GM23338 (cell line): ENCODE measurements around the gene BANP. TPM values are rescaled to one million over a fixed set of nuclear protein-coding genes. Genes with fewer than 3 reads are reported as not detected.
"Not testable (repeated sequence)": the region's sequence is repeated elsewhere in the genome, so short reads cannot be mapped to it uniquely, and the experiment has no call there.

Experiments
- ATAC-seq: fragments of 200-7000 bp; cut with Tn5 transposase; 3 replicates; pipeline ENCODE4 v1.9.1; 2020
- DNase-seq: peaks from one replicate; pipeline ENCODE4 v3.0.0-alpha.2; 2015; ENCODE audit warnings: low spot score
- H2AFZ ChIP-seq: fragments of 200-600 bp; sonication (generic); 2 replicates; pipeline ENCODE4 v1.8.0; 2016; ENCODE audit warnings: antibody characterized with exemption, mild to moderate bottlenecking, moderate library complexity
- H3F3A ChIP-seq: fragments of 200-600 bp; sonication (generic); replicated peaks from 2 replicates; pipeline ENCODE4 v1.8.0; 2017; ENCODE audit warnings: antibody characterized with exemption, mixed run types, low read depth
- H3K27ac ChIP-seq: fragments of 200-600 bp; sonication (generic); 2 replicates; pipeline ENCODE4 v1.6.1; 2016; ENCODE audit warnings: low read depth
- H3K27me3 ChIP-seq: fragments of 200-600 bp; sonication (generic); 2 replicates; pipeline ENCODE4 v1.8.0; 2016; ENCODE audit warnings: mild to moderate bottlenecking, mixed run types, moderate library complexity; ENCODE audit not compliant: insufficient read depth
- H3K36me3 ChIP-seq: fragments of 200-600 bp; sonication (generic); 2 replicates; pipeline ENCODE4 v1.8.0; 2016; ENCODE audit warnings: mild to moderate bottlenecking; ENCODE audit not compliant: insufficient read depth
- H3K4me1 ChIP-seq: fragments of 200-600 bp; sonication (generic); 2 replicates; pipeline ENCODE4 v1.8.0; 2016; ENCODE audit warnings: mild to moderate bottlenecking, moderate library complexity; ENCODE audit not compliant: insufficient read depth
- H3K4me2 ChIP-seq: fragments of 200-600 bp; sonication (generic); 2 replicates; pipeline ENCODE4 v1.7.1; 2017; ENCODE audit warnings: mixed run types
- H3K4me3 ChIP-seq: fragments of 200-600 bp; sonication (generic); 2 replicates; pipeline ENCODE4 v1.6.1; 2016; ENCODE audit warnings: mixed run types
- H3K79me2 ChIP-seq: fragments of 200-600 bp; sonication (generic); replicated peaks from 2 replicates; pipeline ENCODE4 v1.8.0; 2017; ENCODE audit warnings: mild to moderate bottlenecking; ENCODE audit not compliant: insufficient read depth
- H3K9me2 ChIP-seq: fragments of 200-600 bp; sonication (generic); 2 replicates; pipeline ENCODE4 v1.8.0; 2017; ENCODE audit not compliant: insufficient read depth
- H4K20me1 ChIP-seq: fragments of 200-600 bp; sonication (generic); replicated peaks from 2 replicates; pipeline ENCODE4 v1.8.0; 2017; ENCODE audit warnings: mild to moderate bottlenecking; ENCODE audit not compliant: insufficient read depth
- H3K27ac Mint-ChIP-seq: 2 replicates; pipeline ENCODE4 v1.8.0; 2020; ENCODE audit warnings: inconsistent platforms, mild to moderate bottlenecking, moderate library complexity, mixed read lengths
- H3K27me3 Mint-ChIP-seq: 3 replicates; pipeline ENCODE4 v1.8.0; 2022; ENCODE audit warnings: low read depth, mild to moderate bottlenecking, moderate library complexity, mixed read lengths, inconsistent platforms; ENCODE audit not compliant: insufficient read depth, poor library complexity
- H3K36me3 Mint-ChIP-seq: 3 replicates; pipeline ENCODE4 v1.8.0; 2021; ENCODE audit warnings: low read depth, mild to moderate bottlenecking, inconsistent platforms, moderate library complexity, mixed read lengths
- H3K4me1 Mint-ChIP-seq: 3 replicates; pipeline ENCODE4 v1.8.0; 2020; ENCODE audit warnings: mild to moderate bottlenecking, inconsistent platforms, mixed read lengths
- H3K4me3 Mint-ChIP-seq: 3 replicates; pipeline ENCODE4 v1.8.0; 2021; ENCODE audit warnings: moderate library complexity, mild to moderate bottlenecking, inconsistent platforms, mixed read lengths
- H3K9me3 Mint-ChIP-seq: 3 replicates; pipeline ENCODE4 v1.8.0; 2020; ENCODE audit warnings: moderate library complexity, mild to moderate bottlenecking, inconsistent platforms, mixed read lengths
- polyA plus RNA-seq: library from polyadenylated mRNA; unstranded; fragments of >200 nt; fragmentation: Nextera tagmentation; extraction: Ambion mirVana; gene quantifications from 2 replicates; pipeline ENCODE4 v1.2.1, GENCODE V29; 2016
- total RNA-seq: library from RNA; depleted of rRNA; stranded (reverse); fragments of >200 nt; shearing (Covaris generic); gene quantifications from 2 replicates; pipeline ENCODE4 v1.2.3, GENCODE V29; 2014

BANP gene
- total and polyA plus RNA-seq, 2 experiments from 2014 or later: 22.3 to 48.0 TPM

DNA sequence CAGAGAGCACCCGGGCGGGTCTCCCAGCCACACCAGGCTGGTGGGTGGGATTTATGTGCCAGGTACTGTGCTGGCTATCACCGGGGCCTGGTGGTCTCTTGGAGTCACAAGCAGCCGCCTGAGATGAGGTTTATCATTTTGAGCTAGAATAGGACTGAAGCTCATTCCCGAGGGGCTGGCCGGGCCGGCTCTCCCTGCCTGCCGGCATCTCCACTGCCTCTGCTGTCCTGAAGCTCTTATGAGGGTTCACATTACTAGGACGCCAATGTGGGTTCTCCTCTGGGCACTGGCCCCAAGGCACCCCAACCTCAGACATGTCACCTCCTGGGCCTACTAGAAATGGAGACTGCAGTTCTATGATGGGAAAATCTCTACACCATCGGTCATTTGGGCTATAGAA lies 137.4 kb downstream of the BANP start:
- not testable (repeated sequence) for ATAC-seq

DNA sequence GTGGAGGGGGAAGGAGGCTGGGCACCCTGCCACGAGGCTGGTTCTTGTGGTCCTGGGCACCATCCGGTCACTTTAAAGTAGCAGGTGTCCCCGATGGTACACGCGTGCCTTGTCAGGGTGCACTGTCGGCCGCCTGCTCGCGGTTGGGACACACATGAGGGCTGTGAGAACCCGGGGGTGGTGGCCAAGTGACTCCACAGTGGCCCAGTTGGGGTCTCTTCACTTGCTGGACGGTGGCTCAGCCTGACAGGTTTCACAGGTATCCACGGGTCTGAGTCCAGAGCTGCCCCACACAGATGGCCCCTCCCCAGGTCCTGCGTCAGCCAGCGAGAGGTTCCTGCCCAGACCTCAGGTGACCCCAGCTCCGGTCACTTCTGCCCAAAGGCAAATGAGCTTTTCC lies 137.8 kb downstream of the BANP start:
- not testable (repeated sequence) for ATAC-seq, H3K4me3 Mint-ChIP-seq, H3K9me3 Mint-ChIP-seq, H3F3A ChIP-seq, H3K36me3 Mint-ChIP-seq, H3K4me1 Mint-ChIP-seq, H3K27ac Mint-ChIP-seq, H3K79me2 ChIP-seq, H3K27me3 ChIP-seq, H3K4me1 ChIP-seq, H3K27me3 Mint-ChIP-seq, H3K27ac ChIP-seq, DNase-seq, H3K4me3 ChIP-seq, H3K9me2 ChIP-seq, H4K20me1 ChIP-seq, H2AFZ ChIP-seq, H3K4me2 ChIP-seq, H3K36me3 ChIP-seq

More for the DNA sequence above, 137.4 kb downstream of the BANP start:
- H3K4me1 ChIP-seq, H3K36me3 ChIP-seq, H3K27me3 Mint-ChIP-seq, H3K9me3 Mint-ChIP-seq, H3K9me2 ChIP-seq, H2AFZ ChIP-seq, DNase-seq, H3K4me3 ChIP-seq, H3K4me3 Mint-ChIP-seq, H3K27me3 ChIP-seq, H3K79me2 ChIP-seq, H3K36me3 Mint-ChIP-seq, H3K27ac ChIP-seq, H3F3A ChIP-seq, H3K4me2 ChIP-seq, H4K20me1 ChIP-seq, H3K27ac Mint-ChIP-seq, H3K4me1 Mint-ChIP-seq: not testable (repeated sequence)

GRCh38 chr16:88089632-88090376 lies 138.6 kb downstream of the BANP start:
- H3K36me3 Mint-ChIP-seq, ATAC-seq, H4K20me1 ChIP-seq, H2AFZ ChIP-seq, H3K36me3 ChIP-seq, H3K4me2 ChIP-seq, H3K27ac ChIP-seq, DNase-seq, H3K79me2 ChIP-seq, H3K9me3 Mint-ChIP-seq, H3K4me3 ChIP-seq, H3K27ac Mint-ChIP-seq, H3F3A ChIP-seq, H3K4me1 Mint-ChIP-seq, H3K27me3 ChIP-seq, H3K27me3 Mint-ChIP-seq, H3K4me3 Mint-ChIP-seq, H3K9me2 ChIP-seq, H3K4me1 ChIP-seq: not testable (repeated sequence)

- not testable (repeated sequence) for DNase-seq
Observed at GRCh38 chr16:88090377-88091175, 139.3 kb downstream of the BANP start.

GRCh38 chr16:88091221-88091971 lies 140.2 kb downstream of the BANP start:
- not testable (repeated sequence) for H3K4me3 ChIP-seq, H2AFZ ChIP-seq, H3K4me1 Mint-ChIP-seq, H4K20me1 ChIP-seq, H3K9me2 ChIP-seq, H3K9me3 Mint-ChIP-seq, H3K27me3 Mint-ChIP-seq, H3K27ac Mint-ChIP-seq, H3K27ac ChIP-seq, H3K4me1 ChIP-seq, H3F3A ChIP-seq, H3K4me2 ChIP-seq, H3K27me3 ChIP-seq, H3K4me3 Mint-ChIP-seq, H3K79me2 ChIP-seq, H3K36me3 ChIP-seq, H3K36me3 Mint-ChIP-seq, DNase-seq
- peak; percentile 61 for ATAC-seq

More at GRCh38 chr16:88090377-88091175, 139.3 kb downstream of the BANP start:
- not testable (repeated sequence) for H3K9me3 Mint-ChIP-seq, H3F3A ChIP-seq, H3K79me2 ChIP-seq, H3K27ac ChIP-seq, H3K27me3 ChIP-seq, H3K27me3 Mint-ChIP-seq, H3K9me2 ChIP-seq, H3K4me3 Mint-ChIP-seq, H3K36me3 Mint-ChIP-seq, H3K4me3 ChIP-seq, H3K36me3 ChIP-seq, H3K4me1 Mint-ChIP-seq, H3K4me1 ChIP-seq, H4K20me1 ChIP-seq, H3K4me2 ChIP-seq, H2AFZ ChIP-seq, H3K27ac Mint-ChIP-seq
- peak; percentile 15 for ATAC-seq

- H3K36me3 Mint-ChIP-seq, H3K4me1 Mint-ChIP-seq, H2AFZ ChIP-seq, H3K27me3 Mint-ChIP-seq, H4K20me1 ChIP-seq, H3K9me2 ChIP-seq, H3K79me2 ChIP-seq, DNase-seq, H3K4me1 ChIP-seq, H3K36me3 ChIP-seq, H3K27ac ChIP-seq, H3K4me3 Mint-ChIP-seq, H3F3A ChIP-seq, H3K4me3 ChIP-seq, H3K27ac Mint-ChIP-seq, H3K27me3 ChIP-seq, H3K4me2 ChIP-seq: not testable (repeated sequence)
- H3K9me3 Mint-ChIP-seq: peaks cover 13% of the 10 kb centered on the region; the same call in 2 of the 3 replicates
- peak; percentile 11 for ATAC-seq
Observed at GRCh38 chr16:88091972-88092302, 140.7 kb downstream of the BANP start.
